GM18861 (cell line): ENCODE measurements around the gene CA6.
"Not testable (repeated sequence)": the region's sequence is repeated elsewhere in the genome, so short reads cannot be mapped to it uniquely, and the experiment has no call there.

Source experiments
- ATAC-seq: cut with Tn5 transposase; IDR thresholded peaks from one replicate; pipeline ENCODE4 v1.9.1; 2021; ENCODE audit not compliant: unreplicated experiment

CA6 gene

DNA sequence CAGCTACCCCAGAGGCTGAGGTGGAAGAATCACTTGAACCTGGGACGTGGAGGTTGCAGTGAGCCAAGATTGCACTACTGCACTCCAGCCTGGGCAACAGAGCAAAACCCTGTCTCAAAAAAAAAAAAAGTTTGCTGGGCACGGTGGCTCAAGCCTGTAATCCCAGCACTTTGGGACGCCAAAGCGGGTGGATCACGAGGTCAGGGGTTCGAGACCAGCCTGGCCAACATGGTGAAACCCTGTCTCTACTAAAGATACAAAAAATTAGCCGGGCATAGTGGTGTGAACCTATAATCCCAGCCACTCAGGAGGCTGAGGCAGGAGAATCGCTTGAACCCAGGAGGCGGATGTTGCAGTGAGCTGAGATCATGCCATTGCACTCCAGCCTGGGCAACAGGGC is 23.2 kb downstream of the CA6 start:
- ATAC-seq = not testable (repeated sequence)

- no peak for ATAC-seq
Observed at GRCh38 chr1:8969937-8970336, 24.3 kb downstream of the CA6 start.

GRCh38 chr1:8970870-8971337 is 25.2 kb downstream of the CA6 start:
- ATAC-seq = no peak

- ATAC-seq = no peak
Observed at GRCh38 chr1:8974551-8974950, 28.9 kb downstream of the CA6 start.

- ATAC-seq = no peak
Observed at GRCh38 chr1:8976338-8976737, 30.7 kb downstream of the CA6 start.

- no peak for ATAC-seq
Observed at GRCh38 chr1:8976896-8977450, 31.3 kb downstream of the CA6 start.

GRCh38 chr1:8980656-8981055 is 35.0 kb downstream of the CA6 start:
- ATAC-seq = no peak

- ATAC-seq = no peak
Observed at GRCh38 chr1:8981169-8981568, 35.5 kb downstream of the CA6 start.

GRCh38 chr1:8984203-8984602 is 38.5 kb downstream of the CA6 start:
- no peak for ATAC-seq

GRCh38 chr1:8984990-8985389 is 39.3 kb downstream of the CA6 start:
- no peak for ATAC-seq

DNA sequence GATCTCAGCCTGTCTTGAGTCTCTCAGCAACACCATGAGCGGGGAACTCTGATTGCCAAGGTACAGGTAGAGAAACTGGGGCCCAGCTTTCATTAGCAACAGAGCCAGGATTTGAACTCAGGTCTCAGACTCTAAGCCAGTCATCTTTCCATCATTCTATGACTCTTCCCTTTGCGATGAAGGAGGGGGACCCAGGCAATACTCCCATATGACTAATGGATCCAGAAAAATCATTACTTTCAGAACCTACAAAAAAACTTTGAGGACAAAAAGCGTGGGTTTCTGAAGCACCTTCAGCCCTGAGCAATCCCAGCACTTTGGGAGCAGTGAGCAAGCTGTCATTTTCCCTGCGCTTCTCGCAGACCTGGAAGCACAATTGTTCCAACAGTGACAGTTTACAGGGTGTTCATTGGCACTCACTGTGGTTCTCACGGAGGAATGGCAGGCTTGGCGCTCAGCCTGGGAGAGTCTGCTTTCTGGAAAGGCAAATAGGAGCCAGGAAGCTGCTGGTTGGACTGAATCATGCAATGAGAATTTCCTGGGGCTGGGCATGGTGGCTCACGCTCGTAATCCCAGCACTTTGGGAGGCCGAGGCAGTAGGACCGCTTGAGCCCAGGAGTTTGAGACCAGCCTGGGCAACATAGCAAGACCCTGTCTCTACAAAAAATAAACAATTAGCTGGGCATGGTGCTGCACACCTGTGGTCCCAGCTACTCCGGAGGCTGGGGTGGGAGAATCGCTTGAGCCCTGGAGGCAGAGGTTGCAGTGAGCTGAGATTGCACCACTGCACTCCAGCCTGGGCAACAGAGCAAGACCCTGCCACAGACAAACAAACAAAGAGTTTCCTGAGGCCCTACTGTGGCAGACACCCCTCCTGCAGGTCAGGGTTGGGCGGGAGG is 40.5 kb downstream of the CA6 start:
- no peak for ATAC-seq

GRCh38 chr1:8986814-8987190 is 41.1 kb downstream of the CA6 start:
- no peak for ATAC-seq

DNA sequence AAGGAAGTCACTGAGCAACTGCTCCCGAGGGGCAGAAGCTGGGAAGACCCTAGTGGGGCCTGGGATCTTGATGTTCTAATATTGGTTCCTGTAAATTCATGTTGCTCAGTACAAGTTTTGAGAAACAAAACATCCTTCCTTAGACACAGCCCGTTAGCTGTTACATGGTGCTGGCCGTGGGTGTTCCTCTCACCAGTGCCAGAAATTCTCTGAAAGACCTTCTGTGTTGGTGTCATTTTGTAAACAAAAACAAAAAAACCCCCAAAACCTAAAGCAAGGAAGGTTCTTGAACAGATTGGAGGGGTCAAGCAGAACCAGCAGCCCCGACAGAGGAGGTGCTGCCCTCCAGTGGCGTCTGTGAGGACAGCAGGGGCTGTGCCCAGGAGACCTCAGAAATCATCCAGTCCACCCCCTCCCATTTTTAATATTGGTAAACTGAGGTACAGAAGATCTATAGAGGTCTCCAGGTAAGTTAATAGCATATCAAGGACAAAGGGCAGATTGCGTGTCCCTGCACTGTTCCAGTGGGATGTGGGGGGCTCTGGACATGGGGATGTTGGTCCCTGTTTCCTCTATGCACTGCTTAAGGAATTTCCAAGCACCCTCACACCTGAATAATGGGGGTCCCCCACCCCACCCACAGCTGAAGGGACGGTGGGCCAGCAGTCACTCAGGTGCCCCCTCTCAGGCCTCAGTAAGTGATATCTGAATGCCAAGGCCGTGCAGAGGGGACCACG is 42.4 kb downstream of the CA6 start:
- no peak for ATAC-seq

GRCh38 chr1:8988618-8988967 is 42.9 kb downstream of the CA6 start:
- no peak for ATAC-seq

GRCh38 chr1:8989061-8989460 is 43.4 kb downstream of the CA6 start:
- ATAC-seq = no peak

GRCh38 chr1:8989821-8990220 is 44.2 kb downstream of the CA6 start:
- ATAC-seq = no peak

- no peak for ATAC-seq
Observed at GRCh38 chr1:8992936-8993687, 47.4 kb downstream of the CA6 start.

- not testable (repeated sequence) for ATAC-seq
Observed at GRCh38 chr1:8993962-8994675, 48.5 kb downstream of the CA6 start.

DNA sequence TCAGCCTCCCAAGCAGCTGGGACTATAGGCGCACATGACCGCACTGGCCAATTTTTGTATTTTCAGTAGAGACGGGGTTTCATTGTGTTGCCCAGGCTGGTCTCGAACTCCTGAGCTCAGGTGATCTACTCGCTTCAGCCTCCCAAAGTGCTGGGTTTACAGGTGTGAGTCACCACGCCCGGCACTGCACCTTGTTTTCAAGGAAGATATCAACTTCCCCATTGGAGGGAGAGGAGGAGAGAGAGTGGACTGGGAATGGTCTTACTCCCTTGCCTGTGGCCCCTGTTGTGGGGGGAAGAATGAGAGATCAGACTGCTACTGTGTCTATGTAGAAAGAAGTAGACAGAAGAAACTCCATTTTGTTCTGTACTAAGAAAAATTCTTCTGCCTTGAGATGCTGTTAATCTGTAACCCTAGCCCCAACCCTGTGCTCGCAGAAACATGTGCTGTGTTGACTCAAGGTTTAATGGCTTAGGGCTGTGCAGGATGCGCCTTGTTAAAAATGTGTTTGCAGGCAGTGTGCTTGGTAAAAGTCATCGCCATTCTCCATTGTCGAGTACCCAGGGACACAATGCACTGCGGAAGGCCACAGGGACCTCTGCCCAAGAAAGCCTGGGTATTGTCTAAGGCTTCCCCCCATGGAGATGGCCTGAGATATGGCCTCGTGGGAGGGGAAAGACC is 56.0 kb downstream of the CA6 start:
- ATAC-seq = not testable (repeated sequence)

DNA sequence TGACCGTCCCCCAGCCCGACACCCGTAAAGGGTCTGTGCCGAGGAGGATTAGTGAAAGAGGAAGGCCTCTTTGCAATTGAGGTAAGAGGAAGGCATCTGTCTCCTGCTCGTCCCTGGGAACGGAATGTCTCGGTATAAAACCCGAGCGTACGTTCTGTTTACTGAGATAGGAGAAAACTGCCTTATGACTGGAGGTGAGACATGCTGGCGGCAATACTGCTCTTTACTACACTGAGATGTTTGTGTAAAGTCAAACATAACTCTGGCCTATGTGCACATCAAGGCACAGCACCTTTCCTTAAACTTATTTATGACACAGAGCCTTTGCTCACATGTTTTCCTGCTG is 56.5 kb downstream of the CA6 start:
- not testable (repeated sequence) for ATAC-seq
